T-helper 1 cell treated with Interleukin-12 subunit alpha and Interleukin-12 subunit beta and Interleukin-4 antibody, amounts not matched to agents 30 μg/mL and 1 μg/mL, for 36 hours (primary cell): ENCODE results near the gene BCL11B.
A peak's percentile ranks its signal among the peaks of the same experiment; 100 is the strongest.

Source experiments
- H3K27ac Mint-ChIP-seq: one replicate; pipeline ENCODE4 v1.8.0; 2021; ENCODE audit warnings: mild to moderate bottlenecking, mixed read lengths
- H3K27me3 Mint-ChIP-seq: one replicate; pipeline ENCODE4 v1.8.0; 2021; ENCODE audit warnings: low read depth, mixed read lengths
- H3K36me3 Mint-ChIP-seq: one replicate; pipeline ENCODE4 v1.8.0; 2021; ENCODE audit warnings: low read depth, mixed read lengths
- H3K4me1 Mint-ChIP-seq: one replicate; pipeline ENCODE4 v1.8.0; 2021; ENCODE audit warnings: low read depth, mixed read lengths
- H3K4me3 Mint-ChIP-seq: one replicate; pipeline ENCODE4 v1.8.0; 2021; ENCODE audit warnings: mild to moderate bottlenecking, moderate library complexity, mixed read lengths
- H3K9me3 Mint-ChIP-seq: one replicate; pipeline ENCODE4 v1.8.0; 2021; ENCODE audit warnings: mixed read lengths

Gene BCL11B

DNA sequence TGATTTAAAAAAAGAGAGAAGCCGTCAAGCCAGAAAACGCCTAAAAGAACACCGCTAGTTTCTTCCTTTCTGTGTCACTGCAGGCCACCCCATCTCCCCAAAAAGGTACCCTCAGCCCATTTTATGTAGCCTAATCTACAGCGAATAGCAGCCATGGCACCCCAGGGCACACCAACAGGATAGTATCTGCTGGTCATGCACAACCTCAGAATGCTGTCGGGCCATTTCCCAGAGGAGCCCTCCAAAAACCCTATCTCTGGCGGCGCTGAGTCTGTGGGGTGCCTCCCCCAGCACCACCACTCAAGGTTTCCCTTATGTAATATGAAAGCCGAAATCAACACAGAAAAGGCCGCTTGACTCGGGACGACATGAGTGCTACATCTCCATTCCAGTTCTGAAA is 98.9 kb downstream of the BCL11B start:
- H3K4me3 Mint-ChIP-seq: no peak overlapping the region
- no peaks in the 10 kb centered on the region for H3K9me3 Mint-ChIP-seq
- H3K36me3 Mint-ChIP-seq: peaks cover 32% of the 10 kb centered on the region
- H3K4me1 Mint-ChIP-seq: peaks cover 16% of the 10 kb centered on the region
- H3K27me3 Mint-ChIP-seq: no peaks in the 10 kb centered on the region
- no peak overlapping the region for H3K27ac Mint-ChIP-seq

DNA sequence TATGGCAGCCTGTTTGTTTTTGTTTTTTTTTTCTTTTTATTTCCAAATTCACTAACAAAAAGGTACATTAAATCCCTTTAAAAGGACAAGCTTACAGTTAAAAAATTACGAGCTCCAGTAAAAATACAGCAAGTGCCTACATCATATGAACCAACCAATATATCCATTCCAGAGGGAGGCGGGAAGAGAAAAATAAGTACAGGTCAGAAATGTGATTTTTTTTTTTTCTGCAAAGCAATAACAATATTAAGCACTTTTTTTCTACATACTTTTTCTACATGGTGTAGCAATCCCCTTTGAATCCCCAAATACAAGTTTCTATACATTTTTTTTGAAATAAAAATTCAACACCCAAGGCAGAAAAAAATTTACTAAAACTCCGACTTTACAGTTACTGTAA is 100.6 kb downstream of the BCL11B start:
- Mint-ChIP-seq H3K4me3 (no peak overlapping the region), H3K27ac (no peak overlapping the region), H3K27me3 (no peaks in the 10 kb centered on the region), H3K9me3 (peaks cover 3% of the 10 kb centered on the region), H3K36me3 (peaks cover 36% of the 10 kb centered on the region), H3K4me1 (peaks cover 10% of the 10 kb centered on the region)

DNA sequence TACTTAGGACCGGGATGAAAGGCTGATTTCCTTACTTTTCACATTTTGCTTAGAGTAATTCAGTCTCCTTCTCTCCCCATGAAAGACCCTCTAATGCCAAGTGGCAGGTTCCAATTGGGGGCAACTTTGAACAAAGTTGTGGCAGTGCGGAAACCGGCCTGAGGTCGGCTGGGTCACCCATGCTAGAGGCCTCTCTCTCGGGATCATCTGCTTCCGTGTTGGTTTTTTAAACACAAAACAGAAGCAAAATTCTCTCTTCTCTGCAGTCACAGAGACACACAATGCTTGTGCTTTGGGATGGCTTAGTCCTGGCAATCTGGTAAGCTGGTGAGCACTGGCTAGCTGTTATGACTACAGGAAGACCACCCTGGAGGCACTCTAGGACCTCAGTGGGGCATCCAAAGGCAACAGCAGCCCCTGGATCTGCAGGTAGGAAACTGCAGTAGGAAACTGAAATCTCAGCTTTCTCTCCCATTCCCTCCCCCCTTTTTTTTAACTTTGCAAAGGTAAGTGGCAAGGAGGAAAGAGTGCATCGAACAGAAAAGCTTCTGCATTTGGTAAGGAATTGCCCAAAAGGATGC is 102.1 kb downstream of the BCL11B start:
- Mint-ChIP-seq H3K4me1 (peaks cover 10% of the 10 kb centered on the region), H3K9me3 (peaks cover 4% of the 10 kb centered on the region), H3K4me3 (no peak overlapping the region), H3K27me3 (no peaks in the 10 kb centered on the region), H3K36me3 (peaks cover 37% of the 10 kb centered on the region), H3K27ac (no peak overlapping the region)

DNA sequence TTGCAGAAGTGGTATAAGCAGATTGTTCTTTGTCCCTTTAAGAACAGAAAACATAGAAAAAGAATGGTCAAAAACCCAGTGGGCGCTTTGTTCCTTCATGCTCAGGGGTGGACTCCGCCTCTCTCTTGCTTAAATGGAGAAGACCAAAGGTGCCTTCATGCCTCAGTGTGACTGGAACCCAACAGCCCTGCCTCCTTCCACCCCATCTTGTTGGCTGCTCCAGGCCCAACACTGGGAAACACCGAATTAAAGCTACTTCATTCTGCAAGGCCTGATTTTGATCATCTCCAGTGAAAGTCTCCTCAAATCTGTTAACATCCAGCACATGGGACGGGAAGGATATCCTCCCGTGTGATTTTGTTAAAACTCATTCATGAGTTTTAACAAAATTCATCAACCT is 103.7 kb downstream of the BCL11B start:
- Mint-ChIP-seq H3K4me1 (peaks cover 10% of the 10 kb centered on the region), H3K4me3 (no peak overlapping the region), H3K27me3 (no peaks in the 10 kb centered on the region), H3K36me3 (peaks cover 31% of the 10 kb centered on the region), H3K27ac (peak overlapping the region; percentile 34), H3K9me3 (peaks cover 4% of the 10 kb centered on the region)

DNA sequence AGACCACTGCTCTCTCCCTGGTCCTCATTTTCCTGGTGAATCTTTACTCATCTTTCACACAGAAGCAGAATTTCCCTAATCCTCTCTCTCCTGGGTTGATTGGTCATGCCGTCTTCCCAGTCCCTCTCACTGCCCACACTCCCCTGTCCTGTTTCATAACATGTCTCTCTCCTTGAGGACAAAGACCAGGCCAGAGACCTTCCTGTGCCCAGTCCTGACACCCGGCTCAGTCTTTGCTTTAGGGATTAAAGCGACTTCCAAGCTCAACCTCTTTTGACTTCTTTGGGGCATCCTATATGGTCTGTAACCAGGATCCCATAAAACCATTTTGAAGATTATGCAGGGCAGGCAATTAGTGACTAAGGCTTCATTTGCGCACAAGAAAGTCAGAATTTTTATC is 105.5 kb downstream of the BCL11B start:
- no peaks in the 10 kb centered on the region for H3K27me3 Mint-ChIP-seq
- H3K36me3 Mint-ChIP-seq: peaks cover 21% of the 10 kb centered on the region
- H3K4me3 Mint-ChIP-seq: no peak overlapping the region
- H3K4me1 Mint-ChIP-seq: peaks cover 12% of the 10 kb centered on the region
- H3K9me3 Mint-ChIP-seq: peaks cover 7% of the 10 kb centered on the region
- H3K27ac Mint-ChIP-seq: peak overlapping the region; percentile 6

DNA sequence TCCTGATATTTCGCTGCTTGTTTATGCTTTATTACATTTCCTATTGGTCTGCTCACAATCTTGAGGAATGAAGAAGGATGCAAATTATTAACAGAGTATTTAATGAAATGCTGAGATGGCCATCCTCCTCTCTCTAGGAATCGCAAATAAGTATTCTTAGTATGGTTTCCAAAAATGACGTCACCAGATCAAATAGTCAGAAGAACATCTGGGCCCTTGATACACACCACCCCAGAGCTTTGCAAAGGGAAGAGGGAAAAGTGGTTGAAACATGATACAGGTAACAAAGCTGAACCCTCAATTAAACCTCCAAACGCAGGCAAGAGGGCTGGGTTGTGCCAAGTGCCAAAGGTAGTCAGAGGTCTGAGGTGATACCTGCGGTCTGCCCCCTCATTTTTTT is 107.3 kb downstream of the BCL11B start:
- peaks cover 8% of the 10 kb centered on the region for H3K9me3 Mint-ChIP-seq
- H3K36me3 Mint-ChIP-seq: peaks cover 17% of the 10 kb centered on the region
- no peaks in the 10 kb centered on the region for H3K27me3 Mint-ChIP-seq
- H3K4me3 Mint-ChIP-seq: no peak overlapping the region
- peaks cover 8% of the 10 kb centered on the region for H3K4me1 Mint-ChIP-seq
- H3K27ac Mint-ChIP-seq: no peak overlapping the region

DNA sequence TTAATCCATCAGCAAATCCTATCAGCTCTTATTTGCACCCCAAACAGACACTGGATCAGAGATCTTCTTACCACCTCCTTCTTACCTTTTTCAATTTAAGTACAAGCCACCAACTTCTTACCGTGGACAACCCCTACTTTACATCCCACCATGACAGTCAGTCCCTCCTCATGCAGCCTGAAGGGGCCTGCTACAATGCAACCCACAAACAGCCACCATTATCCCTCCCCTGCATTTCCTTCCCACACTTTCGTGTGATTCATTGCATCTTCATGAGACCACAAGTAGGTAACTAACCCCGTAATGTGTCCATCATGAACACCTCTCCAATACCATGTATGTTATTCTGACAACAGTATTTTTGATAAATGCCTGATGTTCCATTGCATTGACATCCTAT is 108.6 kb downstream of the BCL11B start:
- Mint-ChIP-seq H3K27me3 (no peaks in the 10 kb centered on the region), H3K27ac (no peak overlapping the region), H3K4me1 (peaks cover 5% of the 10 kb centered on the region), H3K4me3 (no peak overlapping the region), H3K36me3 (peaks cover 11% of the 10 kb centered on the region), H3K9me3 (peaks cover 8% of the 10 kb centered on the region)

DNA sequence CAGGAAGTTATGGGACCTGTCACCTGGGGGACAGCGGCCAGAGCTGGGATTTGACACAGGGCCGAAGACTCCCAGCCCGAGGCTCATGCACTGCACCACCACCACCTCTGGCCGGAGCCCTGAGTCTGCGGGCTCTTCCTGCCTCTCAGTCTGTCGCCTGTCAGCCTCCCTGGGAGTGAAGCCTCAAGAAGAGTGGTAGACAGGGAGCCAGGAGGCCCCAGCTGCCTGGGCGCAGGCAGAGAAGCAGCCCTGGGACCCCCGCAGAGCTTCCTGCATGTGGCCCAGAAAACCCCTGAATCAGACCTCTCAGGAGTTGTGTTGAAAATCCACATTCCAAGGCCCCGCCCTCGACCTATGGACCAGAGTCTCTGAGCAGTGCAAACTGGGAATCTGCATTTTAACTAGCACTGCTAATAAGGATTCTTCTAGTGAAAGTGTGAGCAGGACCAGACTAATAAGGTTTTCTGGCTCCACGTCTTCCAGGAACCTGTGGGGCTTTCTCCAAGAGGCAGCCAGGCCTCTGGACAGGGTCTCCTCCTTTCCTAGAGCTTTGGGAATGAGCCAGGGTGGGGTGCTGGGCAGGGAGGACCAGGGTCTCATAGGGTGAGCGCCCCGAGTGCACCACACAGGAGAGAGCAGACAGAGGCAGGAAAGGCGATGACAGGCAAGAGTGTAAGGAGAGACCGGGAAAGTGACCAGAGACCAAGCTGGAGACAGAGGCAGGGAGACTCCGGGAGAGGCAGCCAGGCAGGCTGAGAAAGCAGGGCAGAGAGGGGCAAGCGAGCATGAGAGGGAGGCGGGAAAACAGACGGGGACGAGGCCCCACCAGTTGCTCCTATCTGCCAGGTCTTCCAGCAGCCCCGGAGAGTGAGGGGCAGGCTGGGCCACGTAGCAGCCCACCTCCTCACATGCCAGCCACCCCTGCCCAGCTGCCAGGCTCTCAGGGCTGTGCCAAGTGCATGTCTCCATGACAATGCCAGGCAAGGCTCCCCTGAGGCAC is 112.4 kb downstream of the BCL11B start:
- Mint-ChIP-seq H3K27me3 (no peaks in the 10 kb centered on the region), H3K4me1 (peaks cover 8% of the 10 kb centered on the region), H3K36me3 (peaks cover 3% of the 10 kb centered on the region), H3K9me3 (peaks cover 4% of the 10 kb centered on the region), H3K27ac (no peak overlapping the region), H3K4me3 (no peak overlapping the region)

DNA sequence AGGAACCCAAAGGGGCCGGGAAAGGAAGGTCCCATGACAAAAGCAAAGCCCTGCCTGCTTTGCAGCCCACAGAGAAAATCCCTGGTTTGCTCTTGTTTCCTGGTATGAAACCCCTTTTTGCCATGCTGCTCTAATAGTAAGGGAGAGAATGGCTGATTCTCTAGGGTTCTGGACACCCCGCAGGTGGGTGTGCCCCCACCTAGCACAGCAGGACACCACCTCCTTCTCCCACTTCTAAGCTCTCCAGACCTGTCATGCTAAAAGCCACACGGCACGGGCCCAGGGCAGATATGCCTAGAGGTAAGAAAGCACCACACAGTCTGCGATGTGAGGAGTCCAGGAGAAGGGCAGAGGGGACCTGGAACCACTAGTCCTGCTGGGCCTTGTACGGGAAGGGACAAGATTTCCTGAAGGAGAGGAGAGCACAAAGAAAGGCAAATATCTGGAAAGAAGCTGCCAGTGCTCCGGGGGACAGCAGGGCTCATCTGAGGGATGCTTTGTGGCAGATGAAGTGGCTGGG is 113.3 kb downstream of the BCL11B start:
- H3K36me3 Mint-ChIP-seq: peaks cover 3% of the 10 kb centered on the region
- H3K27me3 Mint-ChIP-seq: no peaks in the 10 kb centered on the region
- H3K4me1 Mint-ChIP-seq: peaks cover 8% of the 10 kb centered on the region
- peaks cover 4% of the 10 kb centered on the region for H3K9me3 Mint-ChIP-seq
- H3K4me3 Mint-ChIP-seq: no peak overlapping the region
- no peak overlapping the region for H3K27ac Mint-ChIP-seq

DNA sequence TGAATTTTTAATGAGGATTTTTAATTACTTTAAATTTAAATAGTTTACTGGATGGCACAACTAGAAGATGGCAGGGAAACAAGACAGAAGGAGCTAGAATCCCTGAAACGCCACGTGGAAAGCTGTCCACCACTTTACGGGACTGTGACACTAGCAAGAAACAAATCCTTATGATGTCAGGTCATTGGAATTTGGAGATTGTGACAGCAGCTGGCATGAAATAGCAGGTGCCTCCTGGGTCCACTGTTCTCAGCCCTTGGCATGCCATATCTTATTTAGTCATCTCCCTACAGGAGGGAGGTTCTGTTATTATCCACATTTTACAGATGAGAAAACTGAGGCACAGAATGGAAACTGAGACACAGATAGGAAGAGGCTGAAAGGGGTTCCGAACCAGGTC is 113.8 kb downstream of the BCL11B start:
- peaks cover 4% of the 10 kb centered on the region for H3K9me3 Mint-ChIP-seq
- peaks cover 3% of the 10 kb centered on the region for H3K36me3 Mint-ChIP-seq
- no peak overlapping the region for H3K27ac Mint-ChIP-seq
- H3K4me1 Mint-ChIP-seq: peaks cover 8% of the 10 kb centered on the region
- no peak overlapping the region for H3K4me3 Mint-ChIP-seq
- peaks cover under 1% of the 10 kb centered on the region for H3K27me3 Mint-ChIP-seq

DNA sequence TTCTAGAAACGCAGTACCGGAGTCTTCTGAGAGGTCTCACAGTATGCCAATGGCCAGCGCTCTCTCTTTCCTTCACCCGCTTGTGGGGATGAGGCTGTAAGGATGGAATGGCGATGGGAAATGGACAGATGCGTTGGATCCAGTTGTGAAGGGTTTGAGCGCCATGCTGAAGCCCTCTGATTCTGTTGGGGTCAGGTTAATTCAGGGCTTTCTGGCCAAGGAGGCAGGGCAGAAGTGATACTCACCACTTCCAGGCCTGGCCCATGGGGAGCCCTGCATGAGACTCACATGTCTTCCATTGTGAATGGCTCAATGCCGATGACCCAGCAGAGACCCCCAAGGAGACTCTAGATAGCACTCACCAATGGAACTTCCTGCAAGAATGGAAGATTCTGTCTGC is 114.3 kb downstream of the BCL11B start:
- H3K4me1 Mint-ChIP-seq: peaks cover 8% of the 10 kb centered on the region
- no peak overlapping the region for H3K27ac Mint-ChIP-seq
- no peak overlapping the region for H3K4me3 Mint-ChIP-seq
- H3K36me3 Mint-ChIP-seq: peaks cover 3% of the 10 kb centered on the region
- peaks cover 4% of the 10 kb centered on the region for H3K9me3 Mint-ChIP-seq
- peaks cover 3% of the 10 kb centered on the region for H3K27me3 Mint-ChIP-seq

DNA sequence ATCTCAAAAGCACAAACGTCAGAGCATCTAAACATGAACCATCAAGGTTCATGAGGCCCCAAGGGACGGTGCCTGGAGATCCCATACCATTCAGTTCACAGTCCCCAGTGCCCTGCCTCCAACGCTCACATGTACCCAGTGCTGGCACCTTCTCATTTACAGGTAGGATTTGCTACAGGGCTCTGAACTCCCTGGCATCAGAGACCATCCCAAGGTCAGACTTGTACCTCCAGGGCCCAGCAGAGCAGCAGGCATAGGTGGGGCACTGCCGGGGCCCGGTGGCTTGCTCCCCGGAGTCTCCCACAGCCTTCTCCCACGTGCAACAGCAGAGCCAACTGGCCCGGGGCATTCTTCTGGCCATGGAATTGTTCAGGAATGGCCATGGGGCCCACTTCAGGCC is 114.8 kb downstream of the BCL11B start:
- H3K27me3 Mint-ChIP-seq: peaks cover 3% of the 10 kb centered on the region
- H3K4me3 Mint-ChIP-seq: no peak overlapping the region
- H3K36me3 Mint-ChIP-seq: peaks cover 3% of the 10 kb centered on the region
- peaks cover 4% of the 10 kb centered on the region for H3K9me3 Mint-ChIP-seq
- no peak overlapping the region for H3K27ac Mint-ChIP-seq
- peaks cover 8% of the 10 kb centered on the region for H3K4me1 Mint-ChIP-seq

DNA sequence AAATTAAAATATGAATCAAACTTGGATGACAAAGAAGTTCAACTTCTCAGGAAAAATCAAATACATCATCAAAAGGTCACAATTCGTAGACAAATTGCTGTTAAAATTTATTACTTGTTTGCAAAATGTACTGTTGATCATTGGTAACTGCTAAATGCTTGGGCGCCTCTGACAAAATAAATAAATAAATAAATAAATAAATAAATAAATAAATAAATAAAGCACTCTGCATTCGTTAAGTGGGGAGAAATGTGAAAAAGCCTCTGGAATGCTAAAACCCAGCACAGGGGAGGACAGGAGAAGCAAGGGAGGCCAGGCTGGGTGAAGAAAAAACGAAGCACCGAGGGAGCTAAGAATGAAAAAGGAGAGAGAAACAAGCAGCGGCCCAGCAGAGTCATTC is 115.2 kb downstream of the BCL11B start:
- no peak overlapping the region for H3K27ac Mint-ChIP-seq

DNA sequence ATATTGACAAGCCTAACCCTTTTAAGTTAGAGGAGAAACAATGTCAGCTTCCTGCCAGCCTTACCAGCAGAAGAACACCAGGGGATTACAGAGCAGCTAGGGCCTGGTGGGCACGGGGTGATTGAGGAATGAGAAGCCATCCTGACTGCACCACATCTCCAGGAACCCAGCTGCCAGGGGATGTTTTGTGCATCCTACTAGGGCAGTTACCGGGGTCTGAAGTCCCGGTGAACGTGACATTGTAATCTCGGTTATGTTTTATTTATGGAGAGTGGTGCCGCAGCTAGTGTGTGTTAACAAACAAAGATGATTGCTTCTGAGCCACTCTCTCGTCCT is 115.9 kb downstream of the BCL11B start:
- no peaks in the 10 kb centered on the region for H3K9me3 Mint-ChIP-seq
- H3K27me3 Mint-ChIP-seq: peaks cover 13% of the 10 kb centered on the region
- no peaks in the 10 kb centered on the region for H3K36me3 Mint-ChIP-seq
- H3K4me3 Mint-ChIP-seq: no peak overlapping the region
- no peak overlapping the region for H3K27ac Mint-ChIP-seq
- peaks cover 6% of the 10 kb centered on the region for H3K4me1 Mint-ChIP-seq

More for the DNA sequence above, 115.2 kb downstream of the BCL11B start:
- Mint-ChIP-seq H3K27me3 (peaks cover 8% of the 10 kb centered on the region), H3K9me3 (peaks cover 4% of the 10 kb centered on the region), H3K36me3 (peaks cover 3% of the 10 kb centered on the region), H3K4me1 (peaks cover 8% of the 10 kb centered on the region), H3K4me3 (no peak overlapping the region)
